ENCODE results near the gene SRGAP1.

GRCh38 chr12:64006211-64006825 is 161.8 kb downstream of the SRGAP1 start:
- TF ChIP-seq CTCF (optimal IDR thresholded peaks at IDR 0.05 in 1 of 3, IDR thresholded peaks at IDR 0.05 in 1 of 3, conservative IDR thresholded peaks at IDR 0.05 in 1 of 3; ENCODE audit: extremely low read depth in 1 of 3, insufficient read depth in 2 of 3, low read length in 3 of 3) (no peak), EZH2 (IDR thresholded peaks at IDR 0.05; ENCODE audit: low read length) (no peak)
